Fibroblast of upper back skin (primary cell): ENCODE data around the gene DPH7.
A peak's percentile ranks its signal among the peaks of the same experiment; 100 is the strongest.
"Not testable (repeated sequence)": the region's sequence is repeated elsewhere in the genome, so short reads cannot be mapped to it uniquely, and the experiment has no call there.

Experiments
- DNase-seq: peaks from one replicate; pipeline ENCODE4 v3.0.0-alpha.2; 2013

Gene DPH7

GRCh38 chr9:137578518-137579258, at the start of gene DPH7:
Gene DPH7 (minus strand): TSS chr9:137578925. CDS start chr9:137578777, 148 bp downstream.
- peak; percentile 86 for DNase-seq

- not testable (repeated sequence) for DNase-seq
These were observed 48.7 kb upstream of the DPH7 start for GRCh38 chr9:137627406-137627805.

GRCh38 chr9:137626464-137626863, 47.7 kb upstream of the DPH7 start:
- DNase-seq = no peak

GRCh38 chr9:137622211-137622610, 43.5 kb upstream of the DPH7 start:
- not testable (repeated sequence) for DNase-seq

- DNase-seq = no peak
These were observed 42.5 kb upstream of the DPH7 start for GRCh38 chr9:137621131-137621757.

GRCh38 chr9:137620581-137620980, 41.9 kb upstream of the DPH7 start:
- DNase-seq = no peak

GRCh38 chr9:137620048-137620405, 41.3 kb upstream of the DPH7 start:
- no peak for DNase-seq

- no peak for DNase-seq
These were observed 40.7 kb upstream of the DPH7 start for GRCh38 chr9:137619240-137620047.

- peak; percentile 84 for DNase-seq
These were observed 39.7 kb upstream of the DPH7 start, which contains the start of gene EHMT1 for GRCh38 chr9:137618105-137619067. Gene EHMT1 (plus strand): TSS chr9:137619005. CDS start chr9:137619029, 24 bp downstream.

GRCh38 chr9:137615387-137615871, 36.7 kb upstream of the DPH7 start:
- DNase-seq = no peak

GRCh38 chr9:137614631-137615386, 36.1 kb upstream of the DPH7 start:
- DNase-seq = no peak

GRCh38 chr9:137613738-137614523, 35.2 kb upstream of the DPH7 start:
- DNase-seq = no peak

GRCh38 chr9:137613259-137613658, 34.5 kb upstream of the DPH7 start:
- DNase-seq = no peak

GRCh38 chr9:137612741-137613142, 34.0 kb upstream of the DPH7 start:
- DNase-seq = no peak

- peak; percentile 63 for DNase-seq
These were observed 33.2 kb upstream of the DPH7 start for GRCh38 chr9:137611623-137612609.

GRCh38 chr9:137610944-137611343, 32.2 kb upstream of the DPH7 start:
- no peak for DNase-seq

GRCh38 chr9:137607141-137607857, 28.6 kb upstream of the DPH7 start:
- no peak for DNase-seq

- no peak for DNase-seq
These were observed 28.0 kb upstream of the DPH7 start for GRCh38 chr9:137606734-137607138.
